ENCODE results near the gene NAPEPLD. TPM values are rescaled to one million over a fixed set of nuclear protein-coding genes. Genes with fewer than 3 reads are reported as not detected.
"Not testable (repeated sequence)": the region's sequence is repeated elsewhere in the genome, so short reads cannot be mapped to it uniquely, and the experiment has no call there.

NAPEPLD gene
- 26.0 TPM for total RNA-seq
- polyA plus RNA-seq (ENCODE audit: insufficient read depth, low read depth, low replicate concordance): 16.1 TPM
- long read RNA-seq, donor 1, partial matches to known transcripts: 0 of 1 reads
- long read RNA-seq, donor 1, other reads (novel, unspliced or antisense): 0 of 1 reads
- long read RNA-seq, donor 2, partial matches to known transcripts: 0 of 2 reads
- long read RNA-seq, donor 2, other reads (novel, unspliced or antisense): 0 of 2 reads
- long read RNA-seq, donor 3, transcript NAPEPLD-209 (5 exons, 2,380 nt): major isoform, 7 of 7 reads
- long read RNA-seq, donor 3, partial matches to known transcripts: 0 of 7 reads
- long read RNA-seq, donor 3, other reads (novel, unspliced or antisense): 0 of 7 reads
- long read RNA-seq, donor 4, full-length matches to known transcripts: 7 of 7 reads
- long read RNA-seq, donor 4, partial matches to known transcripts: 0 of 7 reads
- long read RNA-seq, donor 4, other reads (novel, unspliced or antisense): 0 of 7 reads
- long read RNA-seq, donor 5: 0 reads
- long read RNA-seq, donor 6, partial matches to known transcripts: 0 of 3 reads
- long read RNA-seq, donor 6, other reads (novel, unspliced or antisense): 0 of 3 reads
- long read RNA-seq, donor 7, partial matches to known transcripts: 0 of 16 reads
- long read RNA-seq, donor 7, other reads (novel, unspliced or antisense): 10 of 16 reads
- long read RNA-seq, donor 8, partial matches to known transcripts: 0 of 5 reads
- long read RNA-seq, donor 8, other reads (novel, unspliced or antisense): 0 of 5 reads
- long read RNA-seq, donor 9, partial matches to known transcripts: 0 of 1 reads
- long read RNA-seq, donor 9, other reads (novel, unspliced or antisense): 0 of 1 reads
- long read RNA-seq, donor 10, partial matches to known transcripts: 0 of 5 reads
- long read RNA-seq, donor 10, other reads (novel, unspliced or antisense): 0 of 5 reads

GRCh38 chr7:103148994-103149807, at the start of gene NAPEPLD:
TSS of gene NAPEPLD (minus strand) at chr7:103149099. CDS start at chr7:103128776, 20,323 bp downstream.
- peak within 1 kb of the TSS; percentile 81 to 97 (median 89) for H3K9ac ChIP-seq (ENCODE audit: low read length in 3 of 3)
- no peak for TF ChIP-seq CTCF (IDR thresholded peaks at IDR 0.05; ENCODE audit: borderline replicate concordance, extremely low read depth, insufficient read depth)
- H3K27me3 ChIP-seq (ENCODE audit: control insufficient read depth, insufficient read depth, low read length): no peaks in the 10 kb centered on the region
- H3K4me3 ChIP-seq (ENCODE audit: low read length in 3 of 3): peak within 1 kb of the TSS; percentile 91 to 95 (median 93)
- H3K4me1 ChIP-seq (ENCODE audit: control insufficient read depth in 2 of 3, insufficient read depth in 2 of 3, low read depth in 1 of 3, low read length in 3 of 3): peaks cover 5 to 12% (median 8%) of the 10 kb centered on the region in 3 donors
- no peaks in the 10 kb centered on the region for H3K36me3 ChIP-seq (ENCODE audit: control insufficient read depth in 2 of 3, insufficient read depth in 3 of 3, low read length in 3 of 3)
- intact Hi-C loops (cut with DNase I): no loop called here
- H3K9me3 ChIP-seq (ENCODE audit: control insufficient read depth in 2 of 3, insufficient read depth in 1 of 3, low read length in 3 of 3): no peaks in the 10 kb centered on the region
- FAIRE-seq (no peak), DNase-seq (peak; percentile 92 to 96 (median 94))
- peak within 1 kb of the TSS; percentile 98 for H3K27ac ChIP-seq (ENCODE audit: low read depth in 2 of 2, low read length in 2 of 2)

GRCh38 chr7:103198079-103198478, 49.2 kb upstream of the NAPEPLD start:
- intact Hi-C loops (cut with DNase I): not testable (repeated sequence)

GRCh38 chr7:103195364-103195763, 46.5 kb upstream of the NAPEPLD start:
- FAIRE-seq (peak; percentile 6), DNase-seq (peak in 2 of 5 donors; percentile 30 to 36)
- H3K36me3 ChIP-seq (ENCODE audit: control insufficient read depth in 2 of 3, insufficient read depth in 3 of 3, low read length in 3 of 3); H3K9me3 ChIP-seq (ENCODE audit: control insufficient read depth in 2 of 3, insufficient read depth in 1 of 3, low read length in 3 of 3); intact Hi-C loops (cut with DNase I); H3K4me1 ChIP-seq (ENCODE audit: control insufficient read depth in 2 of 3, insufficient read depth in 2 of 3, low read depth in 1 of 3, low read length in 3 of 3); H3K4me3 ChIP-seq (ENCODE audit: low read length in 3 of 3); H3K9ac ChIP-seq (ENCODE audit: low read length in 3 of 3); H3K27me3 ChIP-seq (ENCODE audit: control insufficient read depth, insufficient read depth, low read length); H3K27ac ChIP-seq (ENCODE audit: low read depth in 2 of 2, low read length in 2 of 2): not testable (repeated sequence)

More at GRCh38 chr7:103198079-103198478, 49.2 kb upstream of the NAPEPLD start:
- H3K4me1 ChIP-seq (ENCODE audit: control insufficient read depth in 2 of 3, insufficient read depth in 2 of 3, low read depth in 1 of 3, low read length in 3 of 3); H3K4me3 ChIP-seq (ENCODE audit: low read length in 3 of 3); H3K9ac ChIP-seq (ENCODE audit: low read length in 3 of 3); H3K27ac ChIP-seq (ENCODE audit: low read depth in 2 of 2, low read length in 2 of 2); FAIRE-seq; H3K36me3 ChIP-seq (ENCODE audit: control insufficient read depth in 2 of 3, insufficient read depth in 3 of 3, low read length in 3 of 3); H3K27me3 ChIP-seq (ENCODE audit: control insufficient read depth, insufficient read depth, low read length); H3K9me3 ChIP-seq (ENCODE audit: control insufficient read depth in 2 of 3, insufficient read depth in 1 of 3, low read length in 3 of 3); DNase-seq: not testable (repeated sequence)

- intact Hi-C loops (cut with DNase I); FAIRE-seq; H3K9ac ChIP-seq (ENCODE audit: low read length in 3 of 3): not testable (repeated sequence)
Observed at GRCh38 chr7:103172415-103173146, 23.7 kb upstream of the NAPEPLD start.

GRCh38 chr7:103171695-103172414, 23.0 kb upstream of the NAPEPLD start:
- H3K4me3 ChIP-seq (ENCODE audit: low read length in 3 of 3); H3K9me3 ChIP-seq (ENCODE audit: control insufficient read depth in 2 of 3, insufficient read depth in 1 of 3, low read length in 3 of 3); FAIRE-seq; DNase-seq; intact Hi-C loops (cut with DNase I); H3K4me1 ChIP-seq (ENCODE audit: control insufficient read depth in 2 of 3, insufficient read depth in 2 of 3, low read depth in 1 of 3, low read length in 3 of 3); H3K27ac ChIP-seq (ENCODE audit: low read depth in 2 of 2, low read length in 2 of 2); H3K27me3 ChIP-seq (ENCODE audit: control insufficient read depth, insufficient read depth, low read length); H3K9ac ChIP-seq (ENCODE audit: low read length in 3 of 3); H3K36me3 ChIP-seq (ENCODE audit: control insufficient read depth in 2 of 3, insufficient read depth in 3 of 3, low read length in 3 of 3): not testable (repeated sequence)

More at GRCh38 chr7:103172415-103173146, 23.7 kb upstream of the NAPEPLD start:
- not testable (repeated sequence) for H3K27ac ChIP-seq (ENCODE audit: low read depth in 2 of 2, low read length in 2 of 2); H3K4me3 ChIP-seq (ENCODE audit: low read length in 3 of 3); H3K36me3 ChIP-seq (ENCODE audit: control insufficient read depth in 2 of 3, insufficient read depth in 3 of 3, low read length in 3 of 3); H3K4me1 ChIP-seq (ENCODE audit: control insufficient read depth in 2 of 3, insufficient read depth in 2 of 3, low read depth in 1 of 3, low read length in 3 of 3); H3K27me3 ChIP-seq (ENCODE audit: control insufficient read depth, insufficient read depth, low read length); H3K9me3 ChIP-seq (ENCODE audit: control insufficient read depth in 2 of 3, insufficient read depth in 1 of 3, low read length in 3 of 3); DNase-seq

- H3K9ac ChIP-seq (ENCODE audit: low read length in 3 of 3); H3K27ac ChIP-seq (ENCODE audit: low read depth in 2 of 2, low read length in 2 of 2); intact Hi-C loops (cut with DNase I); H3K27me3 ChIP-seq (ENCODE audit: control insufficient read depth, insufficient read depth, low read length); DNase-seq; H3K36me3 ChIP-seq (ENCODE audit: control insufficient read depth in 2 of 3, insufficient read depth in 3 of 3, low read length in 3 of 3); FAIRE-seq; H3K4me1 ChIP-seq (ENCODE audit: control insufficient read depth in 2 of 3, insufficient read depth in 2 of 3, low read depth in 1 of 3, low read length in 3 of 3); H3K4me3 ChIP-seq (ENCODE audit: low read length in 3 of 3); H3K9me3 ChIP-seq (ENCODE audit: control insufficient read depth in 2 of 3, insufficient read depth in 1 of 3, low read length in 3 of 3): not testable (repeated sequence)
Observed at GRCh38 chr7:103166921-103167544, 18.1 kb upstream of the NAPEPLD start.

Data from kidney (tissue), 22 donors.